ENCODE results near the gene TSC22D4.
"Not testable (repeated sequence)": the region's sequence is repeated elsewhere in the genome, so short reads cannot be mapped to it uniquely, and the experiment has no call there.

TSC22D4 gene

DNA sequence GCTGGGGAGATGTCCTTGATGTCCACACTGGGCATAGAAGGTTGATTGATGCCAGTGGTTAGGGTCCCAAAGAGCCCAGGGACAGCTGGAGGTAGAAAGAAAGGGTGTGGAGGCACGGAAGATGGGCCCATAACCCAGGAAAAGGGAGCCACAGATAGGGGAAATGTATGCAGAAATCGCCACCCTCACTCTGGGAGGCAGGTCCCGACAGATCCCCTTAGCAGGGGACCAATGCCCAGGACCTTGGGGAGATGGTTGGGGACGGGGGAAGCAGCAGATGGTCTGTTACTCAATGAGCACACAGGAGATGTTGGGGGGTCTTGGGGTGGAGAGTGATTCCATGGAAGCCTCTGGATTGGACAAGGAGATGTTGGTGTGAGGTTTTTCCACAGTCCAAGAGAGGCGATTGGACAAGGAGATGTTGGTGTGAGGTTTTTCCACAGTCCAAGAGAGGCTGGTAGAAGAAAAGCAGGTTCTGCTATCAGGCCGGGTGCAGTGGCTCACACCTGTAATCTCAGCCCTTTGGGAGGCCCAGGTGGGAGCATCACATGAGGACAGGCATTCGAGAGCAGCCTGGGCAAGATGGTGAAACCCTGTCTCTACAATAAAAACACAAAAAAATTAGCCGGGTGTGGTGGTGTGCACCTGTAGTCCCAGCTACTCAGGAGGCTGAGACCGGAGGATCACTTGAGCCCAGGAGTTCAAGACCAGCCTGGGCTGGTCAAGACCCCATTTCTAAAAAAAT, 35.7 kb downstream of the TSC22D4 start:
- TF ChIP-seq FOXM1 (IDR thresholded peaks at IDR 0.05; ENCODE audit: borderline replicate concordance) (no peak), SP1 (IDR thresholded peaks at IDR 0.05) (no peak), L3MBTL2 (conservative IDR thresholded peaks at IDR 0.05) (no peak), TARDBP (IDR thresholded peaks at IDR 0.05) (no peak), ZNF384 (IDR thresholded peaks at IDR 0.05) (no peak)
- POLR2A ChIA-PET: interaction anchor here (1.7 to 5.1 kb wide), 2 partner anchors 9 to 14 kb away, joined by 7 to 43 read pairs; partner anchors contain the start of genes MEPCE and ZCWPW1
- DNase-seq (ENCODE audit: extremely low spot score): no peak
- CTCF ChIA-PET: interaction anchor here (0.9 kb wide), 1 partner anchor 14 kb away, joined by 3 read pairs; no protein-coding TSS in a partner anchor

DNA sequence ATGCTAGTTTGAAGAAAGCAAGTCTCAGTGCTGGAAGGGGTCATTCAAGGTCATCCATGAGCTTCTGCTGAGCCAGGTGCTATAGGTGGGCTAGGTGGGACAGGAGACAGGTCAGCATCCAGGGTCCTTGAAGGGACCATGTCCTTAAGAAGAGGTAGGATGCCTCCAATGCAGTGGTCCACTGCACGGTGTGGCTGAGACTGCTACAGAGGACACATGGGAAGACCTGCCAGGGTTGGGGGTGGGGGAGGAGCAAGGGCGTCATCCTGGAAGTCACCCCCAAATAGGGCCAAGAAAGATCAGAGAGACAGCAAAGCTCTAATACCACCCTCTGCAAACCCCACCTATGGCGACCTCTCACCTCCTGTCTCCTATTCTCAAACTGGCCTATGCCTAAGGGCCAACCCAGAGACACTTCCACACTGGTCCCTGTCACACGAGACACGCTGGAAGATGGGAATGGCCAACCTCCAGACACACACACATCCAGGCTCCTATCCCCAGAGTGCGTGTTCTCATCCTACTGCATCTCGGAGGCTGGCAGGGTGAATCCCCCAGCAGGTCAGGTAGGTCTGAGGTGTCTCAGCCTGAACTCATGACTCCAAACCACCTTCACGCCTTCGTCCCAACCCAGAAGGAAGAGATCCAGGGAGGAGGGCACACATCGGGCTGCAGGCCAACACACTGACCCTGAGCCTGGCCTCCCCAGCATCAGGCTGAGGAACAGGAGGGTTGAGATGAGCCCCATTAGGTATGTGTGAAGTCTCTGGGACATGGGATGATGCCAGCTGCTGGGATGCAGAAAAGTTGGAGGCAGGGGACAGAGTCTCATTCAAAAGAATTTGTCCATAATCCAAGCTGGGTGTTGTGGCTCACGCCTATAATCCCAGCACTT, 37.1 kb downstream of the TSC22D4 start:
- TF ChIP-seq ARNT (IDR thresholded peaks at IDR 0.05): no peak
- no peak for DNase-seq (ENCODE audit: extremely low spot score)
- ChIA-PET POLR2A (interaction anchor here (1.7 to 5.1 kb wide), 2 partner anchors 8 to 13 kb away, joined by 7 to 43 read pairs (median 15); partner anchors contain the start of genes MEPCE and ZCWPW1), CTCF (interaction anchor here (0.9 kb wide), 1 partner anchor 13 kb away, joined by 3 read pairs; no protein-coding TSS in a partner anchor)

DNA sequence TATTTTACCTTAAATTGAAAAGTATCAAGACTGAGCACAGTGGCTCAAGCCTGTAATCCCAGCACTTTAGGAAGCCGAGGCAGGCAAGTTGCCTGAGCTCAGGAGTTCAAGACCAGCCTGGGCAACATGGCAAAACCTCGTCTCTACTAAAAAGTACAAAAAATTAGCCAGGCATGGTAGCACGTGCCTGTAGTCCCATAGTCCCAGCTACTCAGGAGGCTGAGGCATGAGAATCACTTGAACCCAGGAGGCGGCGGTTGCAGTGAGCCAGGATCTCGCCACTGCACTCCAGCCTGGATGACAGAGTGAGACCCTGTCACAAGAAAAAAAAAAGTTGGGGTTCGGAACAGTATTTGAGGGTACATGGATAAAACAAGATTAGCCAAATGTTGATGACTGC, 39.8 kb downstream of the TSC22D4 start:
- POLR2A ChIA-PET: interaction anchor here (2.2 kb wide), 1 partner anchor 10 kb away, joined by 13 read pairs; the partner anchor contains the start of genes MEPCE and ZCWPW1
- CTCF ChIA-PET; DNase-seq (ENCODE audit: extremely low spot score): not testable (repeated sequence)

DNA sequence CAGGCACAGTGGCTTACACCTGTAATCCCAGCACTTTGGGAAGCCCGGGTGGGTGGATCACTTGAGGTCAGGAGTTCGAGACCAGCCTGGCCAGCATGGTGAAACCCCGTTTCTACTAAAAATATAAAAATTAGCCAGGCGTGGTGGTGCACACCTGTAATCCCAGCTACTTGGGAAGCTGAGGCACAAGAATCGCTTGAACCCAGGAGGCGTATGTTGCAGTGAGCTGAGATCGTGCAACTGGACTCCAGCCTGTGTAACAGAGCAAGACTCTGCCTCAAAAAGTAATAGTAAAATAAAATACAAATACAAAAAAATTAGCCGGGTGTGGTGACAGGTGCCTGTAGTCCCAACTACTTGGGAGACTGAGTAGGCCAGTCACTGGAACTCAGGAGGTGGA, 40.3 kb downstream of the TSC22D4 start:
- not testable (repeated sequence) for DNase-seq (ENCODE audit: extremely low spot score)
- POLR2A ChIA-PET: interaction anchor here (2.2 kb wide), 1 partner anchor 10 kb away, joined by 13 read pairs; the partner anchor contains the start of genes MEPCE and ZCWPW1
- CTCF ChIA-PET: interaction anchor here (0.7 kb wide), 1 partner anchor 351 kb away, joined by 3 read pairs; no protein-coding TSS in a partner anchor

DNA sequence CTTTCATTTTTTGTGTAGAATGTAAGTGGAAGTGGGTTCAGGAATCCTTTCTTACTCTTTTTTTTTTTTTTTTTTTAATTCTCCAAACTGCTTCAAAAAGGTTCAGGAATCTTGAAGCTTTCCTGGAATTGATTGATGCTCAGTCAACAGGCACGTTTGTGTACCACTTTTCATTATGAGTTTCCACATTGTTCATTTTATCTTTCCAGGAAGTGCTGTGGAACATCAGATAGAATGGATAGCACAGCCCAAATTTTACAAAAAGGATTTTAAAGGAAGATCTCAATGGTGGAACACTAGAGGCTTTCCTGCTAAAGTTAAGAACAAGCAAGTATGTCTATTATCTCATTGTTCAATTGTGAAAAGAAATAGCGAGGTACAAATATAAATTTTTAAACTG, 40.8 kb downstream of the TSC22D4 start:
- DNase-seq (ENCODE audit: extremely low spot score): no peak
- CTCF ChIA-PET: interaction anchor here (0.7 to 1.2 kb wide), 2 partner anchors 17 to 351 kb away, joined by 3 read pairs; no protein-coding TSS in a partner anchor
- POLR2A ChIA-PET: interaction anchor here (1.9 to 2.2 kb wide), 3 partner anchors 8 to 41 kb away, joined by 5 to 13 read pairs (median 9); partner anchors contain the start of genes MEPCE, TSC22D4 and ZCWPW1

DNA sequence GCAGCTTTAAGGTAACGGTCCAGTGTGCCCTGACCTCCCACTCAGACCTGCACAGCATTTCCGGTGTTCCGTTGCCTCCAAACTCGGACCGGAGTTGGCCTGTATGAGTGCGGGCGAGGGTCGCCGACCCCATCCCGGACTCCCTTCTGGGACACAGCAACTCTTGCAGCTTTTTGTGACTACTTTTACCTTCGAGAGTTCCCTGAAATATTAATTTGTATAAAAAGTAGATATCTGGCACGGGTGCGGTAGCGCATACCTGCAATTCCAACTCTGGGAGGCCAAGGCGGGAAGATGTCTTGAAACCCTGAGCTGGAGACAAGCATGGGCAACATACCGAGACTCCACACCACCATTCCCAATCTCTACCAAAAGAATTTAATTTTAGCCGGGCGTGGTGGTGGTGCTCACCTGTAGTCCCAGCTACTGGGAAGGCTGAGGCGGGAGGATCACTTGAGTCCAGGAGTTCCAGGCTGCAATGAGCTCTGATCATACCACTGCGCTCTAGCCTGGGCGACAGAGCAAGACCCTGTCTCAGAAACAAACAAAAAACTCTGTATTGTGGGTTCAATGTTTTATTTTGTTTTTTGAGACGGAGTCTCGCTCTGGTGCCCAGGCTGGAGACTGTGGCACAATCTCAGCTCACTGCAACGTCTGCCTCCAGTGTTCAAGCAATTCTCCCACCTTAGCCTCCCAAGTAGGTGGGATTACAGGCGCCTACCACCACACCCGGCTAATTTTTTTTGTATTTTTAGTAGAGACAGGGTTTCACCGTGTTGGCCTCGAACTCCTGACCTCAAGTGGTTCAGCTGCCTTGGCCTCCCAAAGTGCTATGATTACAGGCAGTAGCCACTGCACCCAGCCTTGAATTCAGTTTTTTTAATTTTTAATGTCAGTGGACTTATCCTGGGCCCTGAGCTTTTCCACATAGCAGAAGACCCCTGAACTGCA, 41.6 kb downstream of the TSC22D4 start:
- CTCF ChIA-PET: interaction anchor here (0.5 to 1.2 kb wide), 3 partner anchors 17 to 132 kb away, joined by 3 read pairs; no protein-coding TSS in a partner anchor
- DNase-seq (ENCODE audit: extremely low spot score): no peak

More for the DNA sequence above, 40.8 kb downstream of the TSC22D4 start:
- no peak for TF ChIP-seq SP1 (IDR thresholded peaks at IDR 0.05)
- no peak for TF ChIP-seq LEF1 (IDR thresholded peaks at IDR 0.05; ENCODE audit: borderline replicate concordance)
- no peak for TF ChIP-seq ARNT (IDR thresholded peaks at IDR 0.05)
- TF ChIP-seq ZNF384 (IDR thresholded peaks at IDR 0.05): no peak
- no peak for TF ChIP-seq FOXK2 (IDR thresholded peaks at IDR 0.05)
- TF ChIP-seq CTBP1 (IDR thresholded peaks at IDR 0.05; ENCODE audit: borderline replicate concordance): no peak
- TF ChIP-seq BHLHE40 (IDR thresholded peaks at IDR 0.05; ENCODE audit: borderline replicate concordance): no peak
- TF ChIP-seq ELF4 (IDR thresholded peaks at IDR 0.05): no peak
- no peak for TF ChIP-seq L3MBTL2 (conservative IDR thresholded peaks at IDR 0.05)
- TF ChIP-seq, protein P1, sequence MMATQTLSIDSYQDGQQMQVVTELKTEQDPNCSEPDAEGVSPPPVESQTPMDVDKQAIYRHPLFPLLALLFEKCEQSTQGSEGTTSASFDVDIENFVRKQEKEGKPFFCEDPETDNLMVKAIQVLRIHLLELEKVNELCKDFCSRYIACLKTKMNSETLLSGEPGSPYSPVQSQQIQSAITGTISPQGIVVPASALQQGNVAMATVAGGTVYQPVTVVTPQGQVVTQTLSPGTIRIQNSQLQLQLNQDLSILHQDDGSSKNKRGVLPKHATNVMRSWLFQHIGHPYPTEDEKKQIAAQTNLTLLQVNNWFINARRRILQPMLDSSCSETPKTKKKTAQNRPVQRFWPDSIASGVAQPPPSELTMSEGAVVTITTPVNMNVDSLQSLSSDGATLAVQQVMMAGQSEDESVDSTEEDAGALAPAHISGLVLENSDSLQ (IDR thresholded peaks at IDR 0.05): no peak
- TF ChIP-seq SUZ12 (IDR thresholded peaks at IDR 0.05): no peak
- no peak for TF ChIP-seq FOXM1 (IDR thresholded peaks at IDR 0.05; ENCODE audit: borderline replicate concordance)
- TF ChIP-seq FOXA1 (IDR thresholded peaks at IDR 0.05): no peak
- no peak for TF ChIP-seq HDGF (IDR thresholded peaks at IDR 0.05; ENCODE audit: borderline replicate concordance)
- TF ChIP-seq NFRKB (IDR thresholded peaks at IDR 0.05): no peak
- no peak for TF ChIP-seq TARDBP (IDR thresholded peaks at IDR 0.05)

More for the DNA sequence above, 41.6 kb downstream of the TSC22D4 start:
- TF ChIP-seq FOXM1 (IDR thresholded peaks at IDR 0.05; ENCODE audit: borderline replicate concordance) (no peak), FOXA1 (IDR thresholded peaks at IDR 0.05) (no peak), FOXK2 (IDR thresholded peaks at IDR 0.05) (no peak), NFRKB (IDR thresholded peaks at IDR 0.05) (no peak), SUZ12 (IDR thresholded peaks at IDR 0.05) (no peak)
- POLR2A ChIA-PET: interaction anchor here (0.6 to 3.5 kb wide), 14 partner anchors 7 to 336 kb away, joined by 3 to 28 read pairs (median 4); partner anchors contain the start of genes AP4M1, MCM7, MEPCE and TSC22D4
